GM19099 (cell line): ENCODE measurements around the gene VWC2L.

ENCODE experiments used
- POLR2A ChIP-seq: IDR thresholded peaks from 3 replicates; pipeline ENCODE4 v1.6.1; 2011; ENCODE audit warnings: low read depth; ENCODE audit not compliant: insufficient read length; ENCODE audit errors: extremely low read depth

VWC2L gene

GRCh38 chr2:214410918-214411554, at the start of gene VWC2L:
TSS of gene VWC2L (plus strand) at chr2:214411054. CDS start at chr2:214414194, 3,140 bp downstream.
- TF ChIP-seq POLR2A, result no peak

DNA sequence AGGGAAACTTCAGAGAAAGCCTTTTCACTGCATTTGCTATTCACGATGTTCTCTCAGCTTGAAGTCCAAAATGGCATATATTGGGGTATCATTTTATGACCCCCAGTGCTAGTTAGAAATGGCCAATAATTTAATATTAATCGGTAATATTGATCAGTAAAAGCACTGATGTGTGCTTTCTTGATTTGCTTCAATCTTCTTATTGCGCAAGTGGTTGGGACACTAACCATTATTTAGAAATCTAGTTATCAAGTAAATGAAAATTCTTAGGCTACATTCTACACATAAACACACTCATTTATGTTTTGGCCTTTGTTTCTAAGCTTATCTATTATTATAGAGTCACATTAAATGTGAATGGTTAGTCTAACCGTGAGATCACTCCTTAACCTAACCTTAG, 49.7 kb upstream of the VWC2L start:
- no peak for TF ChIP-seq POLR2A

- no peak for TF ChIP-seq POLR2A
Observed at GRCh38 chr2:214365549-214365948, 45.3 kb upstream of the VWC2L start.

DNA sequence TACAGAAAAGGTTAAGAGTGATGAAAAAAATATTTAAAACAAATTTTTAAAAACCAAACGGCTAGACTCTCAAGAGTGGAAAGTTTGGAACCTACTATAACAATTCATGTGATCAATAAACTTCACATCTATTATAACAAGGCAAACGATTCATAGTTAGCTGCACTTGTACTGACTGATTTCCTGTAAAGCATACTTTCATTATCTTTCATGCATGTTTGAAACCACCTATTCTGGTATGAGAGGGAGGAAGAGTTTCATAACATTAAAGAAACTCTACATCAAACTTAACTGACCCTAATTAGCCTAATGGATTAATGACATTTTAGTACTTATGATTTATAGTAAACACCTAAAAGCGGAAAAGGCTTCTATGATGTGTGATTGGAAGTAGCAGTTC, 43.7 kb upstream of the VWC2L start:
- TF ChIP-seq POLR2A, result no peak

DNA sequence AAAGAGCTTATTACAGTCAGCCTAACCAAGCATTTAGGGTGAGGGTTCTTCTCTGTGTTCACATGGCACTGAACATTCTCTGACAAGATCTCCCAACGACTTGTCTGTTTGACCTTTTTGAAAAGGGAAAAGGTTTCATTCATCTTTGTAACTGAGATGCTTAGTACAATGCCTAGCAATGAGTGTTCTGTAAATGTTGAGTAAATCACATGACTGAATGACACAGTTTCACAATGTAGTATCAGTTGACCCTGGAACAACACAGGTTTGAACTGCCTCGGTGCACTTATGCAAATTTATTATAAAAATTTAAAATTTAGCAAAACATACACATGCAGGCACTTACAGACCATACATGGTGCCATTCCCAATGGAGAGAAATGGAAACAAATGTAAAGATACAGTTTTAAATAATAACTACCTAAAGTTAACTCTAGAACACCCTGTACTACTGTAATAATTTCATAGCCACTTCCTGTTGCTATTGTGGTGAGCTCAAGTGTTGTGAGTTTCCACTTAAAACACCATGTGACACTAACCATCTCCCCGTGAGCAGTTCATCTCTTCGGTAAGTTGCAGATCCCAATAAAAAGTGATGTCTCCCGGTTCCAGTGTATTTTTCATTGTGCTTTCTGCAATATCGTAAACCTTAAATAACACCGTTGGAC, 34.1 kb upstream of the VWC2L start:
- no peak for TF ChIP-seq POLR2A

DNA sequence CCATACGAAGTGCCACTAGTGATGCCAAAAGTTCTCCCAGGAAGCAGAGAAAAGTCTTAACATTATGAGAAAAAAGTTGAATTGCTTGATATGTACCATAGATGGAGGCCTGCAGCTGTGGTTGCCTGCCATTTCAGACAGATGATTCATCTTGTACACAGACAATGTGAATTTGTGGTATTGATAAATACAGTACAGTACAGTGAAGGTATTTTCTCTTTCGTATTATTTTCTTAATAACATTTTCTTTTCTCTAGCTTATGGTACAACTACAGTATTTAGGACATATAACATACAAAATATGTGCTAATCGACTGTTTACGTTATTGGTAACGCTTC, 33.6 kb upstream of the VWC2L start:
- no peak for TF ChIP-seq POLR2A

DNA sequence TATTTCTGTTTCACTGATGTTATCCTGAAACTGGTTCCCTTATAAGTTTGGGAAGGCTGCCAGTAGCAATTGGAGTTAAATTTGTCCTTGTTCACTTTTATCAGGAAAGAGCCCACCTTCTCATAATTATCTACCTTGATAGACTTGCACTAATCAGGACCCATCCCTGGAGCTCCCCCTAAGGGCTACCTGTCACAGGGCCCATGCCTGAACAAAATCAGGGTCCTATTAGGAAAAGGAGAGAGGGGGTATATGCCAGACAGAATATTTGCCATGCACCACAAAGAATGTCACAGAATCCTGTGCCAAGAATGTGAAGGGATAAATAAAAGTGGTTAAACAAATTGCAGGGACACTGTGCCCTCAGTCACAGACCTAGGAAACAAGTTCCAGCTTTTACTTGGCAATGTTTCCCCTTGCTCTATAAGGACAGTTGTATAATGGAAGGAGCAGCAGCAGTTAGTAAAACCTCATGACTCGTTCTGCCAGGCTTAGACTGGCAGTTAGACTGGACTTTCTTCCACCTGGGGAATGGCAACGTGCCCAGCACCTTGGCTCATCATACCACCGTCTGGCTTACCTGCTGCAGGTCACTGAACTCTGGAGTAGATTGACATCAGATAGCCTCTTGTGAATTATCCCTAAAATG, 32.3 kb upstream of the VWC2L start:
- no peak for TF ChIP-seq POLR2A

DNA sequence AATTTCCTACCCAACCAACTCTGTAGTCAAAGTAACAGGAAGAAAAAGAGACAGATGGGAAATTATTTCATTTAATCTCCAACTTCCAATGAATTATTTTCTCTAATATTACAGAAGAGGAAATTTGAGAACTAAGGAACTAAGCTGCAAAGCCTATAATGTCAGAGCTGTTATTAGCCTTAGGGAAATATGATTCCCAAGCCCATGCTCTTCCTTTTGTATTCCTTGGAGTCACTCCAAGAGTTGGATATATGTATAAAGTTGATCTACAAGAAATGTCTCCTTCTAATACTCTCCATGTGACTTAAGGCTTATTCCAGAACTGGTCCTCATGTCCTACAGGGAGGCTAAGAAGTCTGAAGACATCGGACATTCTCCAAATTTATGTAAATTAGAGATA, 31.6 kb upstream of the VWC2L start:
- no peak for TF ChIP-seq POLR2A

- TF ChIP-seq POLR2A, result no peak
Observed at GRCh38 chr2:214380681-214381080, 30.2 kb upstream of the VWC2L start.

DNA sequence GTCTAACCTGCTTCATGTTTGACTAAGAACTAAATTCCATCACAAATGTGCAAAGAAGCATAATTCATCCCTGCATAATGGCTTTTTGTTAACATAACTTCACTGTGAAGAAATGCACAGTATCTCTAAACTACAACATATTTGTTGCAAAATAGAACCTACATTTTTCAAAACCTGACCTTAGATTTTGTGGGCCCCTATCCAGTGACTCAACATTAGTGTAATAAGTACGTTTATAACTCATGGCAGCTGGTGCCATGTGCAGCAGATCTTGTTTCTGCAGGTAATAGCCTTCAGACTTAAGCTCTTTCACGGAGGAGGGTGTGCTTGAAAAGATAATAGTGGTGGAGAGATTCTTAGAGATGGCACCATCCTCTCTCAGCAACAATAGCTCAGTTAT, 28.6 kb upstream of the VWC2L start:
- TF ChIP-seq POLR2A, result no peak

DNA sequence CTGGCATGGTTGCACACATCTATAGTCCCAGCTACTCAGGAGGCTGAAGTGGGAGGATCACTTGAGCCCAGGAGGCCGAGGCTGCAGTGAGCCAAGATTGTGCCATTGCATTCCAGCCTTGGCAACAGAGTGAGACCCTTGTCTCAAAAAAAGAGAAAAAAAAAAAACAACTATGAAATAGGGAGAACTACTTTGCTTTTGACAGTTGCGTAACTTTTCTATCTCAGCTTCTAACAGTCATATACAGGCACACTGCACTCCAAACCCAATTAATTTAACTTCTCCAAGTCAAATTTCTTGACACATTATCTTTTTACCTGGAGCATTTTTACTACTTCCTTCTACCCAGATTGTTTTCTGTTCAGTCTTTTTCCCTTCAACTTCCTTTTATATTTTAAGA, 24.1 kb upstream of the VWC2L start:
- TF ChIP-seq POLR2A, result no peak

DNA sequence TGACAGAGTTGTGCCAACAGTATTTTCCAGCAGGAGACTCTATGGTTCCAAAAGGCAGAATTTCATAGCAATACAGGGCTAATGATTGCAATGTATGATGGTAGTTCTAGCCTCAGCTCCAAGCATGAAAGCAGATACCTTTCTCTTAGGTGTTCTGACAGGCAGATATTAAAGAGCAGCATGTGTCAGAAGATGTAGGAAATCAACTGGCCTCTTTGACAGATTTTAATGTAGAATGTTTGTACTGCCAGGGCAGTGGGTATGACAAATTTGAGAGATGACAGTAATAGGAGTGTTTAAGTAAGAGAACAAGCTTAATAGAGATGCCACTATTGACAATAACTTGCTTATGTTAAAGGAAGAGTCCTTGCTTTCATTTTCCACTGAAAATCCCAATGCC, 21.5 kb upstream of the VWC2L start:
- TF ChIP-seq POLR2A, result no peak

GRCh38 chr2:214393796-214394195, 17.1 kb upstream of the VWC2L start:
- no peak for TF ChIP-seq POLR2A

GRCh38 chr2:214395040-214395439, 15.8 kb upstream of the VWC2L start:
- TF ChIP-seq POLR2A, result no peak

DNA sequence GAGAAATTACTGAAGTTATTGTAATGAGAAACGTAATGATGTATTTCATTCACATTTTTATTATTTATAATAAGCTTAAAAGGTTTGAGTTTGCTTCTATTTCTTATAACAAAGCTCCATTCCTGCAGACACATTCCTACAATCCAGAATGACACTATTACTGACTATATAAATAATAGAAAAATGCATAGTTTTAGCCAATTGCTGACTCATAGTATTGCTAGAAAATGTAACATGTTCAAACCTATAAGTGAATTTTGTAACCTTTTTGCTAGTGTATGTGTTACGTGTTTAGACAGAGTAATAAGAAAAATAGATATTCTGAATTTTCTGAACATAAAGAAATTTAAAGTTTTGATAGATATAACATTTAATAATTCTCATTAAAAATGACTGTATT, 9.3 kb upstream of the VWC2L start:
- no peak for TF ChIP-seq POLR2A

GRCh38 chr2:214410128-214410775, 602 bp upstream of the VWC2L start:
- TF ChIP-seq POLR2A, result no peak
